Posterior vena cava (tissue), 2 donors: ENCODE measurements around the gene MARCHF6. TPM values are rescaled to one million over a fixed set of nuclear protein-coding genes. Genes with fewer than 3 reads are reported as not detected.

Experiments
- total RNA-seq, 2 donors: library from RNA; stranded (reverse); fragmentation: NEBNext Ultra II Directional; extraction: Animal tissue kit (Norgen Biotek cat#: 25700); gene quantifications; one replicate each; pipeline ENCODE4 v1.2.1, GENCODE V29; 2021
- donor health status: DM: yes; HTN: yes; CAD: no.
- donor health status: DM: yes; HTN: yes; CAD: no.

Gene MARCHF6
- total RNA-seq, 2 donors from 2014 or later, result 116 to 127 TPM

Other genes with a start within 250 kb of the MARCHF6 start
- 10 to 100 TPM; 10.6 to 17.2 TPM for gene ATPSCKMT, start 103.8 kb upstream of the MARCHF6 start, total RNA-seq
- 100 to 1,000 TPM in 1 of 2 donors, 10 to 100 TPM in 1; 97.0 to 124 TPM for gene CCT5, start 103.4 kb upstream of the MARCHF6 start, total RNA-seq
- gene CMBL, start 45.8 kb upstream of the MARCHF6 start, total RNA-seq, result 10 to 100 TPM; 11.8 to 20.4 TPM
- gene ROPN1L, start 88.2 kb downstream of the MARCHF6 start, total RNA-seq, result under 1 TPM in 1 of 2 donors, not detected in 1; 0.67 TPM
- 1 to 10 TPM; 3.3 to 3.9 TPM for gene ANKRD33B, start 210.4 kb downstream of the MARCHF6 start, total RNA-seq